GM23248 (cell line): ENCODE data around the gene GP2. TPM values are rescaled to one million over a fixed set of nuclear protein-coding genes. Genes with fewer than 3 reads are reported as not detected.

ENCODE experiments used
- DNase-seq: peaks from one replicate; pipeline ENCODE4 v3.0.0-alpha.2; 2015
- H2AFZ ChIP-seq: fragments of 200-600 bp; sonication (generic); 2 replicates; pipeline ENCODE4 v1.6.1; 2016; ENCODE audit warnings: antibody characterized with exemption
- H3F3A ChIP-seq: fragments of 200-600 bp; sonication (generic); 2 replicates; pipeline ENCODE4 v1.6.1; 2016; ENCODE audit warnings: mild to moderate bottlenecking, antibody characterized with exemption, mixed run types; ENCODE audit not compliant: insufficient read depth
- H3K27ac ChIP-seq: fragments of 200-600 bp; sonication (generic); 2 replicates; pipeline ENCODE4 v1.5.1; 2016; ENCODE audit warnings: mild to moderate bottlenecking
- H3K27me3 ChIP-seq: fragments of 200-600 bp; sonication (generic); replicated peaks from 2 replicates; pipeline ENCODE4 v1.6.1; 2016; ENCODE audit warnings: mild to moderate bottlenecking; ENCODE audit not compliant: insufficient read depth
- H3K36me3 ChIP-seq: fragments of 200-600 bp; sonication (generic); 2 replicates; pipeline ENCODE4 v1.6.1; 2016; ENCODE audit warnings: low read depth, mild to moderate bottlenecking
- H3K4me1 ChIP-seq: fragments of 200-600 bp; sonication (generic); 2 replicates; pipeline ENCODE4 v1.6.1; 2016; ENCODE audit warnings: mild to moderate bottlenecking; ENCODE audit not compliant: insufficient read depth
- H3K4me2 ChIP-seq: fragments of 200-600 bp; sonication (generic); one replicate; pipeline ENCODE4 v1.6.1; 2016; ENCODE audit warnings: mild to moderate bottlenecking; ENCODE audit not compliant: unreplicated experiment
- H3K4me3 ChIP-seq: fragments of 200-600 bp; sonication (generic); 2 replicates; pipeline ENCODE4 v1.5.1; 2016; ENCODE audit warnings: mild to moderate bottlenecking
- H3K79me2 ChIP-seq: fragments of 200-600 bp; sonication (generic); 2 replicates; pipeline ENCODE4 v1.6.1; 2016; ENCODE audit warnings: mild to moderate bottlenecking; ENCODE audit not compliant: insufficient read depth
- H3K9ac ChIP-seq: fragments of 200-600 bp; sonication (generic); 2 replicates; pipeline ENCODE4 v1.6.1; 2016; ENCODE audit warnings: mild to moderate bottlenecking
- H3K9me2 ChIP-seq: fragments of 200-600 bp; sonication (generic); 2 replicates; pipeline ENCODE4 v1.6.1; 2016; ENCODE audit warnings: mixed run types, mild to moderate bottlenecking, moderate library complexity; ENCODE audit not compliant: insufficient read depth
- H3K9me3 ChIP-seq: fragments of 200-600 bp; sonication (generic); one replicate; pipeline ENCODE4 v1.6.1; 2017; ENCODE audit warnings: low read depth
- H4K20me1 ChIP-seq: fragments of 200-600 bp; sonication (generic); 2 replicates; pipeline ENCODE4 v1.6.0; 2016; ENCODE audit not compliant: insufficient read depth
- EZH2 ChIP-seq: fragments of 200-600 bp; sonication (generic); IDR thresholded peaks from 2 replicates; pipeline ENCODE4 v1.6.1; 2018; ENCODE audit warnings: antibody characterized with exemption, mild to moderate bottlenecking; ENCODE audit not compliant: insufficient read depth, poor library complexity, severe bottlenecking
- EZH2phosphoT487 ChIP-seq: fragments of 200-600 bp; sonication (generic); IDR thresholded peaks from 2 replicates; pipeline ENCODE4 v1.6.1; 2018; ENCODE audit warnings: antibody characterized with exemption, moderate library complexity, mild to moderate bottlenecking, low read depth; ENCODE audit not compliant: insufficient read depth
- WGBS, 2 experiments: methylation state at CpG; one replicate each; pipeline ENCODE4 v1.1.6; 2015 to 2017; ENCODE audit warnings: low lambda C conversion rate in 2 of 2, low coverage in 1 of 2; ENCODE audit errors: missing lambda C conversion rate in 2 of 2; 5-methylcytosine and 5-hydroxymethylcytosine counted together
- in situ Hi-C: fragments of 300-500 bp; cut with MboI; formaldehyde crosslinking; loops from 2 replicates; pipeline ENCODE4 v1.15.0; 2020
- polyA plus RNA-seq: library from polyadenylated mRNA; unstranded; fragments of >200 nt; fragmentation: Nextera tagmentation; extraction: Ambion mirVana; gene quantifications from 2 replicates; pipeline ENCODE4 v1.2.1, GENCODE V29; 2016
- total RNA-seq: library from RNA; depleted of rRNA; stranded (reverse); fragments of >200 nt; shearing (Covaris generic); gene quantifications from 2 replicates; pipeline ENCODE4 v1.2.3, GENCODE V29; 2014

Gene GP2
- total and polyA plus RNA-seq, 2 experiments from 2014 or later, result not detected

- Histone ChIP-seq H3F3A (no peaks in the 10 kb centered on the region), H3K4me3 (no peak overlapping the region), H3K79me2 (no peaks in the 10 kb centered on the region), H3K9ac (no peak overlapping the region), H3K27ac (no peak overlapping the region), H3K36me3 (no peaks in the 10 kb centered on the region), H3K27me3 (no peaks in the 10 kb centered on the region), H4K20me1 (no peaks in the 10 kb centered on the region), H3K9me2 (no peaks in the 10 kb centered on the region), H2AFZ (no peak overlapping the region), H3K9me3 (no peaks in the 10 kb centered on the region), H3K4me1 (no peaks in the 10 kb centered on the region), H3K4me2 (no peak overlapping the region)
- 19 to 24% methylated on average over 2 of the region's 2 CpGs for WGBS, 2 experiments
- no peak for DNase-seq
- in situ Hi-C loops, result no loop called here
- TF ChIP-seq EZH2phosphoT487, result no peak
Measured at GRCh38 chr16:20320178-20320577, 7.1 kb downstream of the GP2 start.

GRCh38 chr16:20319406-20319805 is 7.9 kb downstream of the GP2 start:
- H3F3A ChIP-seq, result no peaks in the 10 kb centered on the region
- no peak for TF ChIP-seq EZH2
- TF ChIP-seq EZH2phosphoT487, result no peak
- no peaks in the 10 kb centered on the region for H3K79me2 ChIP-seq
- no peak overlapping the region for H3K4me2 ChIP-seq
- H3K9me2 ChIP-seq, result no peaks in the 10 kb centered on the region
- H3K9me3 ChIP-seq, result no peaks in the 10 kb centered on the region
- no peak overlapping the region for H3K27ac ChIP-seq
- H3K4me3 ChIP-seq, result no peak overlapping the region
- 20 to 22% methylated on average over 1 of the region's 1 CpG for WGBS, 2 experiments
- no peak for DNase-seq
- no peaks in the 10 kb centered on the region for H3K4me1 ChIP-seq
- in situ Hi-C loops, result no loop called here
- H2AFZ ChIP-seq, result no peak overlapping the region
- H3K27me3 ChIP-seq, result no peaks in the 10 kb centered on the region
- no peaks in the 10 kb centered on the region for H3K36me3 ChIP-seq
- no peaks in the 10 kb centered on the region for H4K20me1 ChIP-seq
- H3K9ac ChIP-seq, result no peak overlapping the region

GRCh38 chr16:20318437-20318836 is 8.9 kb downstream of the GP2 start:
- 16 to 18% methylated on average over 3 of the region's 3 CpGs for WGBS, 2 experiments
- DNase-seq, result no peak

GRCh38 chr16:20318006-20318405 is 9.3 kb downstream of the GP2 start:
- 22 to 27% methylated on average over 7 of the region's 7 CpGs for WGBS, 2 experiments
- Histone ChIP-seq H3K27me3 (no peaks in the 10 kb centered on the region), H3K9ac (no peak overlapping the region), H3K9me2 (no peaks in the 10 kb centered on the region), H3K4me2 (no peak overlapping the region), H3F3A (no peaks in the 10 kb centered on the region), H2AFZ (no peak overlapping the region), H3K79me2 (no peaks in the 10 kb centered on the region), H3K4me1 (no peaks in the 10 kb centered on the region), H3K9me3 (no peaks in the 10 kb centered on the region), H3K4me3 (no peak overlapping the region), H3K36me3 (no peaks in the 10 kb centered on the region), H3K27ac (no peak overlapping the region), H4K20me1 (no peaks in the 10 kb centered on the region)
- in situ Hi-C loops, result no loop called here
- no peak for TF ChIP-seq EZH2
- TF ChIP-seq EZH2phosphoT487, result no peak
- DNase-seq, result no peak

More at GRCh38 chr16:20318437-20318836, 8.9 kb downstream of the GP2 start:
- Histone ChIP-seq H3K4me2 (no peak overlapping the region), H3K9ac (no peak overlapping the region), H2AFZ (no peak overlapping the region), H3K9me3 (no peaks in the 10 kb centered on the region), H3K79me2 (no peaks in the 10 kb centered on the region), H3K4me3 (no peak overlapping the region), H3K4me1 (no peaks in the 10 kb centered on the region), H3K27me3 (no peaks in the 10 kb centered on the region), H4K20me1 (no peaks in the 10 kb centered on the region), H3F3A (no peaks in the 10 kb centered on the region), H3K27ac (no peak overlapping the region), H3K36me3 (no peaks in the 10 kb centered on the region), H3K9me2 (no peaks in the 10 kb centered on the region)
- in situ Hi-C loops, result no loop called here
- TF ChIP-seq EZH2phosphoT487, result no peak
- TF ChIP-seq EZH2, result no peak

GRCh38 chr16:20317117-20317516 is 10.2 kb downstream of the GP2 start:
- in situ Hi-C loops, result no loop called here
- Histone ChIP-seq H3K9me3 (no peaks in the 10 kb centered on the region), H3K4me1 (no peaks in the 10 kb centered on the region), H3K27me3 (no peaks in the 10 kb centered on the region), H4K20me1 (no peaks in the 10 kb centered on the region), H3K4me3 (no peak overlapping the region), H3K9ac (no peak overlapping the region), H3K36me3 (no peaks in the 10 kb centered on the region), H3F3A (no peaks in the 10 kb centered on the region), H2AFZ (no peak overlapping the region), H3K4me2 (no peak overlapping the region), H3K9me2 (no peaks in the 10 kb centered on the region), H3K79me2 (no peaks in the 10 kb centered on the region), H3K27ac (no peak overlapping the region)
- no peak for DNase-seq
- 13 to 15% methylated on average over 8 of the region's 8 CpGs for WGBS, 2 experiments
- TF ChIP-seq EZH2 (no peak), EZH2phosphoT487 (no peak)
